ENCODE measurements around the gene SLC27A1.

SLC27A1 gene

GRCh38 chr19:17450264-17451075 is 19.9 kb upstream of the SLC27A1 start:
- peaks cover 55% of the 10 kb centered on the region for H3K27me3 Mint-ChIP-seq
- ATAC-seq = peak; percentile 57
- peaks cover 13% of the 10 kb centered on the region for H3K4me1 Mint-ChIP-seq
- H3K36me3 Mint-ChIP-seq = no peaks in the 10 kb centered on the region
- H3K27ac Mint-ChIP-seq = no peak overlapping the region
- no peaks in the 10 kb centered on the region for H3K9me3 Mint-ChIP-seq
- no peak overlapping the region for H3K4me3 Mint-ChIP-seq

GRCh38 chr19:17451820-17452219 is 18.5 kb upstream of the SLC27A1 start:
- no peak for ATAC-seq

GRCh38 chr19:17454576-17455071 is 15.7 kb upstream of the SLC27A1 start:
- Mint-ChIP-seq H3K4me1 (peaks cover 13% of the 10 kb centered on the region), H3K27me3 (peaks cover 90% of the 10 kb centered on the region)

More at GRCh38 chr19:17451820-17452219, 18.5 kb upstream of the SLC27A1 start:
- no peaks in the 10 kb centered on the region for H3K9me3 Mint-ChIP-seq
- peaks cover 13% of the 10 kb centered on the region for H3K4me1 Mint-ChIP-seq
- H3K4me3 Mint-ChIP-seq = no peak overlapping the region
- peaks cover 64% of the 10 kb centered on the region for H3K27me3 Mint-ChIP-seq
- no peak overlapping the region for H3K27ac Mint-ChIP-seq
- no peaks in the 10 kb centered on the region for H3K36me3 Mint-ChIP-seq

GRCh38 chr19:17455308-17456123 is 14.8 kb upstream of the SLC27A1 start:
- H3K27ac Mint-ChIP-seq = no peak overlapping the region
- no peak for ATAC-seq
- no peaks in the 10 kb centered on the region for H3K36me3 Mint-ChIP-seq
- no peaks in the 10 kb centered on the region for H3K9me3 Mint-ChIP-seq
- peaks cover 90% of the 10 kb centered on the region for H3K27me3 Mint-ChIP-seq
- peaks cover 10% of the 10 kb centered on the region for H3K4me1 Mint-ChIP-seq
- no peak overlapping the region for H3K4me3 Mint-ChIP-seq

More at GRCh38 chr19:17454576-17455071, 15.7 kb upstream of the SLC27A1 start:
- H3K36me3 Mint-ChIP-seq = no peaks in the 10 kb centered on the region
- H3K4me3 Mint-ChIP-seq = no peak overlapping the region
- no peak overlapping the region for H3K27ac Mint-ChIP-seq
- H3K9me3 Mint-ChIP-seq = no peaks in the 10 kb centered on the region
- ATAC-seq = no peak

- H3K9me3 Mint-ChIP-seq = no peaks in the 10 kb centered on the region
- peaks cover 5% of the 10 kb centered on the region for H3K4me1 Mint-ChIP-seq
- no peak overlapping the region for H3K4me3 Mint-ChIP-seq
- H3K27ac Mint-ChIP-seq = no peak overlapping the region
- no peaks in the 10 kb centered on the region for H3K36me3 Mint-ChIP-seq
- no peak for ATAC-seq
- H3K27me3 Mint-ChIP-seq = peaks cover 90% of the 10 kb centered on the region
Measured at GRCh38 chr19:17456127-17456526, 14.2 kb upstream of the SLC27A1 start.

- H3K36me3 Mint-ChIP-seq = no peaks in the 10 kb centered on the region
- peaks cover 5% of the 10 kb centered on the region for H3K4me1 Mint-ChIP-seq
- no peak for ATAC-seq
- peaks cover 89% of the 10 kb centered on the region for H3K27me3 Mint-ChIP-seq
- H3K9me3 Mint-ChIP-seq = no peaks in the 10 kb centered on the region
- H3K4me3 Mint-ChIP-seq = no peak overlapping the region
- no peak overlapping the region for H3K27ac Mint-ChIP-seq
Measured at GRCh38 chr19:17457616-17458015, 12.7 kb upstream of the SLC27A1 start.

- H3K9me3 Mint-ChIP-seq = no peaks in the 10 kb centered on the region
- ATAC-seq = no peak
- H3K36me3 Mint-ChIP-seq = no peaks in the 10 kb centered on the region
- H3K4me3 Mint-ChIP-seq = no peak overlapping the region
- peaks cover 88% of the 10 kb centered on the region for H3K27me3 Mint-ChIP-seq
- no peak overlapping the region for H3K27ac Mint-ChIP-seq
- H3K4me1 Mint-ChIP-seq = no peaks in the 10 kb centered on the region
Measured at GRCh38 chr19:17458970-17459369, 11.4 kb upstream of the SLC27A1 start.

GRCh38 chr19:17460372-17461230 is 9.7 kb upstream of the SLC27A1 start, which contains the start of gene NXNL1:
Gene NXNL1, minus strand, starts transcription at chr19:17460926. Its CDS starts 57 bp downstream, at chr19:17460869.
- H3K27ac Mint-ChIP-seq = no peak within 1 kb of the TSS
- no peaks in the 10 kb centered on the region for H3K36me3 Mint-ChIP-seq
- no peaks in the 10 kb centered on the region for H3K4me1 Mint-ChIP-seq
- no peaks in the 10 kb centered on the region for H3K9me3 Mint-ChIP-seq
- no peak for ATAC-seq
- no peak within 1 kb of the TSS for H3K4me3 Mint-ChIP-seq
- H3K27me3 Mint-ChIP-seq = peaks cover 78% of the 10 kb centered on the region

GRCh38 chr19:17466487-17466850 is 3.9 kb upstream of the SLC27A1 start:
- Mint-ChIP-seq H3K36me3 (no peaks in the 10 kb centered on the region), H3K27ac (no peak overlapping the region), H3K4me3 (no peak overlapping the region), H3K9me3 (no peaks in the 10 kb centered on the region), H3K27me3 (peaks cover 28% of the 10 kb centered on the region), H3K4me1 (peaks cover 45% of the 10 kb centered on the region)
- ATAC-seq = no peak

- Mint-ChIP-seq H3K9me3 (no peaks in the 10 kb centered on the region), H3K4me1 (peaks cover 45% of the 10 kb centered on the region), H3K27ac (peak overlapping the region; percentile 53), H3K4me3 (peak overlapping the region; percentile 10), H3K36me3 (no peaks in the 10 kb centered on the region), H3K27me3 (peaks cover 18% of the 10 kb centered on the region)
- ATAC-seq = no peak
Measured at GRCh38 chr19:17467471-17468301, 2.6 kb upstream of the SLC27A1 start.

- Mint-ChIP-seq H3K36me3 (no peaks in the 10 kb centered on the region), H3K27me3 (peaks cover 14% of the 10 kb centered on the region), H3K9me3 (no peaks in the 10 kb centered on the region), H3K27ac (peak overlapping the region; percentile 53), H3K4me3 (peak overlapping the region; percentile 88), H3K4me1 (peaks cover 45% of the 10 kb centered on the region)
- ATAC-seq = no peak
Measured at GRCh38 chr19:17468302-17469091, 1.8 kb upstream of the SLC27A1 start.

GRCh38 chr19:17469092-17469480 is 1.2 kb upstream of the SLC27A1 start:
- Mint-ChIP-seq H3K27ac (peak overlapping the region; percentile 53), H3K36me3 (no peaks in the 10 kb centered on the region), H3K27me3 (peaks cover 8% of the 10 kb centered on the region), H3K4me1 (peaks cover 45% of the 10 kb centered on the region), H3K9me3 (no peaks in the 10 kb centered on the region), H3K4me3 (peak overlapping the region; percentile 88)
- ATAC-seq = no peak

- Mint-ChIP-seq H3K27ac (peak overlapping the region; percentile 53), H3K27me3 (peaks cover 8% of the 10 kb centered on the region), H3K36me3 (no peaks in the 10 kb centered on the region), H3K4me1 (peaks cover 45% of the 10 kb centered on the region), H3K4me3 (peak overlapping the region; percentile 88), H3K9me3 (no peaks in the 10 kb centered on the region)
- ATAC-seq = peak; percentile 90
Measured at GRCh38 chr19:17469481-17470067, 750 bp upstream of the SLC27A1 start.
